HepG2 (cell line): ENCODE measurements around the gene ABCC8. TPM values are rescaled to one million over a fixed set of nuclear protein-coding genes. Genes with fewer than 3 reads are reported as not detected.

Source experiments
- ATAC-seq: fragments of 200-7000 bp; cut with Tn5 transposase; 3 replicates; pipeline ENCODE4 v1.9.1; 2020; ENCODE audit warnings: mild to moderate bottlenecking, moderate library complexity
- BruUV-seq: library from RNA; stranded (reverse); fragments of 400-500 nt; replicated peaks from 2 replicates; lab custom pipeline; 2021; lab: Mats Ljungman, UMichigan
- CTCF ChIA-PET: fragments of 300-600 bp; formaldehyde crosslinking; extraction: SDS; loops from one replicate; lab custom pipeline; 2021; ENCODE audit warnings: low total read pairs, inconsistent platforms, low intra/inter-chr PET ratio; lab: Yijun Ruan, JAX
- POLR2A ChIA-PET: fragments of 350-600 bp; sonication (Branson Sonifier 250); formaldehyde crosslinking; loops from one replicate; lab custom pipeline; 2020; ENCODE audit warnings: antibody characterized with exemption, inconsistent platforms; lab: Yijun Ruan, JAX
- DNase-seq: peaks from one replicate; pipeline ENCODE4 v3.0.0-alpha.2; 2015; ENCODE audit warnings: low spot score
- FAIRE-seq: peaks from 3 replicates; lab custom pipeline; 2011; peaks lifted over from hg19 to GRCh38; lab: Jason Lieb, UNC
- H2AFZ ChIP-seq: one replicate; pipeline ENCODE4 v1.6.1; 2011; ENCODE audit warnings: low read length, inconsistent platforms
- H3K27ac ChIP-seq: fragments of 300-600 bp; 3 replicates; pipeline ENCODE4 v1.8.0; 2011; ENCODE audit warnings: mixed run types, mild to moderate bottlenecking, mixed read lengths, low read length, inconsistent platforms; ENCODE audit not compliant: insufficient read depth; ENCODE audit errors: extremely low read length
- H3K27me3 ChIP-seq, 2 experiments: fragments of 200-600 bp in 1 of 2; 2 replicates in 1 of 2; 3 replicates in 1 of 2; pipeline versions ENCODE4 v1.6.0 to v1.8.0; 2011; ENCODE audit warnings: low read length in 2 of 2, mild to moderate bottlenecking in 2 of 2, moderate library complexity in 2 of 2, inconsistent platforms in 1 of 2; ENCODE audit not compliant: insufficient read depth in 2 of 2, control insufficient read depth in 1 of 2
- H3K36me3 ChIP-seq, 2 experiments: fragments of 200-600 bp in 1 of 2; replicated peaks in 1 of 2; 2 replicates in 1 of 2; 3 replicates in 1 of 2; pipeline versions ENCODE4 v1.5.1 to v1.8.0; 2011; ENCODE audit warnings: low read length in 2 of 2, inconsistent platforms in 1 of 2; ENCODE audit not compliant: insufficient read depth in 2 of 2, control insufficient read depth in 1 of 2
- H3K4me1 ChIP-seq: 2 replicates; pipeline ENCODE4 v1.5.1; 2012; ENCODE audit warnings: low read length, inconsistent platforms; ENCODE audit not compliant: insufficient read depth
- H3K4me2 ChIP-seq: 2 replicates; pipeline ENCODE4 v1.6.0; 2011; ENCODE audit warnings: low read depth, low read length, inconsistent platforms
- H3K4me3 ChIP-seq, 3 experiments: fragments of 200-600 bp in 1 of 3; sonication (generic), shearing (Covaris generic) in 1 of 3; replicated peaks in 1 of 3; 2 replicates each; pipeline ENCODE4 v1.5.1; 2011 to 2016; ENCODE audit warnings: low read length in 3 of 3, inconsistent platforms in 2 of 3, low read depth in 2 of 3, mild to moderate bottlenecking in 2 of 3, control low read depth in 1 of 3, mixed read lengths in 1 of 3; ENCODE audit not compliant: insufficient read depth in 1 of 3
- H3K79me2 ChIP-seq: one replicate; pipeline ENCODE4 v1.6.1; 2011; ENCODE audit warnings: low read length, inconsistent platforms; ENCODE audit not compliant: insufficient read depth
- H3K9ac ChIP-seq: 2 replicates; pipeline ENCODE4 v1.6.0; 2011; ENCODE audit warnings: mild to moderate bottlenecking, low read depth, low read length, inconsistent platforms; ENCODE audit not compliant: insufficient read depth
- H3K9me3 ChIP-seq: 2 replicates; pipeline ENCODE4 v1.5.1; 2012; ENCODE audit warnings: mild to moderate bottlenecking, low read length
- H4K20me1 ChIP-seq: 2 replicates; pipeline ENCODE4 v1.6.0; 2011; ENCODE audit warnings: inconsistent platforms, mild to moderate bottlenecking, low read length, moderate library complexity; ENCODE audit not compliant: insufficient read depth
- ATF7-NPFF ChIP-seq: sonication (generic); formaldehyde crosslinking; IDR thresholded peaks from 2 replicates; pipeline ENCODE4 v1.8.1; 2023; ENCODE audit warnings: mild to moderate bottlenecking, low read depth, missing genetic modification reagents, moderate library complexity
- BHLHE40 ChIP-seq: IDR thresholded peaks from 2 replicates; pipeline ENCODE4 v1.6.1; 2011; ENCODE audit warnings: low read length, improper control_type of control experiment
- BRF2 ChIP-seq: sonication (generic); formaldehyde crosslinking; IDR thresholded peaks from 2 replicates; pipeline ENCODE4 v1.8.1; 2022; ENCODE audit warnings: mild to moderate bottlenecking, missing genetic modification reagents
- CBX2 ChIP-seq, 2 experiments: fragments of 200-600 bp in 1 of 2; sonication (generic); formaldehyde crosslinking in 1 of 2; IDR thresholded peaks; 2 replicates each; pipeline versions ENCODE4 v1.7.0 to v1.8.1; 2018 to 2022; ENCODE audit warnings: low read depth in 2 of 2, low read length in 1 of 2, mild to moderate bottlenecking in 1 of 2, missing genetic modification reagents in 1 of 2
- FOXK1 ChIP-seq: sonication (generic); formaldehyde crosslinking; IDR thresholded peaks from 2 replicates; pipeline ENCODE4 v1.4.0; 2020; ENCODE audit warnings: low read depth, missing genetic modification reagents, borderline replicate concordance
- HDAC2 ChIP-seq: sonication (generic); formaldehyde crosslinking; IDR thresholded peaks from 2 replicates; pipeline ENCODE4 v1.4.0; 2020; ENCODE audit warnings: missing genetic modification reagents
- KDM5B ChIP-seq: sonication (generic); formaldehyde crosslinking; IDR thresholded peaks from 2 replicates; pipeline ENCODE4 v1.4.0; 2020; ENCODE audit warnings: missing genetic modification reagents, mild to moderate bottlenecking, borderline replicate concordance
- NPAS2 ChIP-seq: sonication (generic); formaldehyde crosslinking; IDR thresholded peaks from 2 replicates; pipeline ENCODE4 v1.8.0; 2022; ENCODE audit warnings: mild to moderate bottlenecking, missing genetic modification reagents, borderline replicate concordance
- PHF8 ChIP-seq: sonication (generic); formaldehyde crosslinking; IDR thresholded peaks from 2 replicates; pipeline ENCODE4 v1.5.0; 2020; ENCODE audit warnings: missing genetic modification reagents
- SMYD3 ChIP-seq: sonication (generic); formaldehyde crosslinking; IDR thresholded peaks from 2 replicates; pipeline ENCODE4 v1.8.1; 2023; ENCODE audit warnings: mild to moderate bottlenecking, missing genetic modification reagents
- THAP9 ChIP-seq: sonication (generic); formaldehyde crosslinking; IDR thresholded peaks from 2 replicates; pipeline ENCODE4; 2020; ENCODE audit warnings: missing genetic modification reagents, mild to moderate bottlenecking, borderline replicate concordance
- ZBTB46 ChIP-seq: sonication (generic); formaldehyde crosslinking; IDR thresholded peaks from 2 replicates; pipeline ENCODE4 v1.4.0; 2020; ENCODE audit warnings: mild to moderate bottlenecking, missing genetic modification reagents, borderline replicate concordance
- ZFP36L1 ChIP-seq: sonication (generic); formaldehyde crosslinking; IDR thresholded peaks from 2 replicates; pipeline ENCODE4 v1.8.0; 2022; ENCODE audit warnings: mild to moderate bottlenecking, missing genetic modification reagents, moderate library complexity
- ZFYVE20 ChIP-seq: sonication (generic); formaldehyde crosslinking; IDR thresholded peaks from 2 replicates; pipeline ENCODE4 v1.8.0; 2023; ENCODE audit warnings: low read depth, mild to moderate bottlenecking, moderate library complexity, missing genetic modification reagents, borderline replicate concordance
- ZMYM4 ChIP-seq: sonication (generic); formaldehyde crosslinking; IDR thresholded peaks from 2 replicates; pipeline ENCODE4 v1.8.1; 2023; ENCODE audit warnings: mild to moderate bottlenecking, missing genetic modification reagents
- ZNF337 ChIP-seq: sonication (generic); formaldehyde crosslinking; IDR thresholded peaks from 2 replicates; pipeline ENCODE4 v1.5.1; 2020; ENCODE audit warnings: missing genetic modification reagents, low read depth, mild to moderate bottlenecking, borderline replicate concordance
- ZNF382 ChIP-seq: sonication (generic); formaldehyde crosslinking; IDR thresholded peaks from 2 replicates; pipeline ENCODE4 v1.5.0; 2020; ENCODE audit warnings: missing genetic modification reagents, mild to moderate bottlenecking, borderline replicate concordance
- ZNF484 ChIP-seq: sonication (generic); formaldehyde crosslinking; IDR thresholded peaks from 2 replicates; pipeline ENCODE4 v1.5.1; 2020; ENCODE audit warnings: mild to moderate bottlenecking, low read depth, missing genetic modification reagents, borderline replicate concordance
- ZNF644 ChIP-seq: IDR thresholded peaks from 2 replicates; pipeline ENCODE4 v1.6.1; 2016; ENCODE audit warnings: low read depth
- WGBS: methylation state at CpG from one replicate; pipeline ENCODE4 v1.1.6; 2017; ENCODE audit warnings: low lambda C conversion rate; 5-methylcytosine and 5-hydroxymethylcytosine counted together
- in situ Hi-C: cut with HindIII; loops from 2 replicates; pipeline ENCODE4 v1.10.0; 2017; ENCODE audit warnings: low pct_unique_long_range_greater_than_20kb; ENCODE audit not compliant: extremely low pct_ligation_motif_present
- intact Hi-C: fragments of 100-400 bp; cut with micrococcal nuclease; formaldehyde crosslinking; loops from one replicate; pipeline ENCODE4 v1.10.0; 2022; ENCODE audit not compliant: unreplicated experiment
- polyA plus RNA-seq, 8 experiments: library from polyadenylated mRNA; depleted of rRNA in 3 of 8; stranded (reverse) in 7 of 8; unstranded in 1 of 8; fragments of >200 nt; fragmentation: Illumina TruSeq in 4 of 8; extraction: Trizol in 4 of 8; gene quantifications; 2 replicates each; pipeline versions ENCODE4 v1.2.1 to v1.2.3, GENCODE V29; 2011 to 2016; ENCODE audit warnings: low read depth in 4 of 8, missing spikeins in 1 of 8, mixed read lengths in 1 of 8; ENCODE audit not compliant: insufficient read depth in 1 of 8
- total RNA-seq, 5 experiments: library from RNA; depleted of rRNA; stranded (reverse); fragments of >200 nt; fragmentation: Illumina TruSeq; extraction: Trizol; gene quantifications; 2 replicates each; pipeline ENCODE4 v1.2.3, GENCODE V29; 2016; ENCODE audit warnings: low read depth in 1 of 5

ABCC8 gene
- total and polyA plus RNA-seq, 2 of the 13 experiments (the other 11 are each of a cell fraction or from before 2014, with no cell fraction given): not detected

- Histone ChIP-seq H3K27ac (no peak overlapping the region), H4K20me1 (no peaks in the 10 kb centered on the region), H3K27me3 (peaks cover 0 to 9% of the 10 kb centered on the region in 2 experiments; a peak in 1 of 5 replicates), H2AFZ (no peak overlapping the region), H3K36me3 (no peaks in the 10 kb centered on the region), H3K9ac (no peak overlapping the region), H3K4me2 (no peak overlapping the region), H3K9me3 (no peaks in the 10 kb centered on the region), H3K4me3 (no peak overlapping the region), H3K79me2 (no peaks in the 10 kb centered on the region), H3K4me1 (0 out of 2 replicates have a peak, but pooled peaks cover 5% of the 10 kb centered on the region)
- FAIRE-seq (no peak), DNase-seq (no peak), ATAC-seq (no peak)
- CTCF ChIA-PET: interaction anchor here (1.7 to 3.2 kb wide), 2 partner anchors 116 to 140 kb away, joined by 11 to 30 read pairs; no protein-coding TSS in a partner anchor
- no TSS peak for BruUV-seq
- WGBS: 90% methylated on average over 12 of the region's 20 CpGs
- in situ Hi-C loops (no loop called here), intact Hi-C loops (no loop called here)
- TF ChIP-seq SMYD3 (CRISPR knock-in tag) (no peak), NPAS2 (CRISPR knock-in tag) (no peak), BRF2 (CRISPR knock-in tag) (no peak), PHF8 (CRISPR knock-in tag) (no peak), ZNF337 (no peak), ZMYM4 (CRISPR knock-in tag) (no peak), HDAC2 (CRISPR knock-in tag) (no peak), ZFP36L1 (no peak), THAP9 (CRISPR knock-in tag) (no peak), ZNF382 (no peak), CBX2 (IDR thresholded peaks at IDR 0.05; ENCODE audit: low read depth, low read length) (no peak), CBX2 (CRISPR knock-in tag; IDR thresholded peaks at IDR 0.05; ENCODE audit: low read depth) (no peak), KDM5B (no peak), ZNF484 (no peak), ATF7-NPFF (no peak), ZBTB46 (CRISPR knock-in tag) (no peak), ZNF644 (no peak), FOXK1 (no peak), BHLHE40 (no peak), ZFYVE20 (CRISPR knock-in tag) (no peak)
- POLR2A ChIA-PET: no interaction called here
These were observed 88.8 kb downstream of the ABCC8 start for GRCh38 chr11:17387811-17388210.
